Cardiac muscle cell (in vitro differentiated cells and primary cell): Measurements from ENCODE around the gene KDM4C. TPM values are rescaled to one million over a fixed set of nuclear protein-coding genes. Genes with fewer than 3 reads are reported as not detected.

ENCODE experiments used
- DNase-seq, 2 donors: peaks; one replicate each; pipeline versions ENCODE4 v3.0.0 to v3.0.0-alpha.2; 2010 to 2017; ENCODE audit warnings: low read depth in 1 of 2, low spot score in 1 of 2
- H3K27ac ChIP-seq: fragments of 200-600 bp; sonication (generic); 2 replicates; pipeline ENCODE4 v1.5.1; 2016
- H3K27me3 ChIP-seq: fragments of 200-600 bp; sonication (generic); 2 replicates; pipeline ENCODE4 v1.6.0; 2016; ENCODE audit warnings: control low read depth
- H3K36me3 ChIP-seq: fragments of 200-600 bp; sonication (generic); 2 replicates; pipeline ENCODE4 v1.5.1; 2016; ENCODE audit warnings: control low read depth
- H3K4me1 ChIP-seq: fragments of 200-600 bp; sonication (generic); 2 replicates; pipeline ENCODE4 v1.8.1; 2017; ENCODE audit warnings: low read depth, mild to moderate bottlenecking, mixed run types
- H3K4me3 ChIP-seq: fragments of 200-600 bp; sonication (generic); 2 replicates; pipeline ENCODE4 v1.5.1; 2016; ENCODE audit warnings: mild to moderate bottlenecking
- H3K9me3 ChIP-seq: fragments of 200-600 bp; sonication (generic); 2 replicates; pipeline ENCODE4 v1.5.1; 2017; ENCODE audit warnings: low read depth, mild to moderate bottlenecking, control low read depth
- polyA plus RNA-seq: library from polyadenylated mRNA; unstranded; fragments of >200 nt; fragmentation: Nextera tagmentation; extraction: Ambion mirVana; gene quantifications from 2 replicates; pipeline ENCODE4 v1.2.1, GENCODE V29; 2016
- total RNA-seq: library from RNA; depleted of rRNA; stranded (reverse); fragments of >200 nt; gene quantifications from 2 replicates; pipeline ENCODE4 v1.2.3, GENCODE V29; 2016
- TF ChIP-seq, protein P1 (sequence below): IDR thresholded peaks from 2 replicates; pipeline ENCODE4 v1.5.1; 2012; ENCODE audit warnings: low read depth, mild to moderate bottlenecking, low read length

Gene KDM4C
- total and polyA plus RNA-seq, 2 experiments from 2014 or later: 15.1 to 32.0 TPM

DNA sequence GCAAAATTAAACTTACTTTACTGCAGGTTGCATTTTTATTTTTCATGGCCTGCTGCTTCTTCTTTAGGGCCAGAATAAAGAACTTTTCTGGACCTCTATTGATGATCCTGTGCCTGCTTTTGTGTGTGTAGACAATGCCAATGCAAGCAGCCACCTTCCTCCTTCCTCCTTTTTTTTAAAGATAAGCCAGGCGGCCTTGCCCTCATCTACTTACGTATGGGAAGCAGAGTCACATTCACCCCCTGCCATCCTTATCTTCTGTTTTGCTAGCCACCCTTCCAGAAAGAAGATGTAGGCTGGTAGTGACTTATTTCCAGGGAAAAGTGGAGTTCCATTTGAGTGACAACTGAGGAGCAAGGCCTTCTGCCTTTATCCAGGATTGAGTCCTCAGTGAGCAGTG is 122.9 kb downstream of the KDM4C start:
- no peaks in the 10 kb centered on the region for H3K4me1 ChIP-seq
- no peaks in the 10 kb centered on the region for H3K27me3 ChIP-seq
- H3K27ac ChIP-seq: no peak overlapping the region
- no peaks in the 10 kb centered on the region for H3K36me3 ChIP-seq
- TF ChIP-seq, protein P1, sequence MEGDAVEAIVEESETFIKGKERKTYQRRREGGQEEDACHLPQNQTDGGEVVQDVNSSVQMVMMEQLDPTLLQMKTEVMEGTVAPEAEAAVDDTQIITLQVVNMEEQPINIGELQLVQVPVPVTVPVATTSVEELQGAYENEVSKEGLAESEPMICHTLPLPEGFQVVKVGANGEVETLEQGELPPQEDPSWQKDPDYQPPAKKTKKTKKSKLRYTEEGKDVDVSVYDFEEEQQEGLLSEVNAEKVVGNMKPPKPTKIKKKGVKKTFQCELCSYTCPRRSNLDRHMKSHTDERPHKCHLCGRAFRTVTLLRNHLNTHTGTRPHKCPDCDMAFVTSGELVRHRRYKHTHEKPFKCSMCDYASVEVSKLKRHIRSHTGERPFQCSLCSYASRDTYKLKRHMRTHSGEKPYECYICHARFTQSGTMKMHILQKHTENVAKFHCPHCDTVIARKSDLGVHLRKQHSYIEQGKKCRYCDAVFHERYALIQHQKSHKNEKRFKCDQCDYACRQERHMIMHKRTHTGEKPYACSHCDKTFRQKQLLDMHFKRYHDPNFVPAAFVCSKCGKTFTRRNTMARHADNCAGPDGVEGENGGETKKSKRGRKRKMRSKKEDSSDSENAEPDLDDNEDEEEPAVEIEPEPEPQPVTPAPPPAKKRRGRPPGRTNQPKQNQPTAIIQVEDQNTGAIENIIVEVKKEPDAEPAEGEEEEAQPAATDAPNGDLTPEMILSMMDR: no peak
- no peak overlapping the region for H3K4me3 ChIP-seq
- no peak for DNase-seq
- H3K9me3 ChIP-seq: no peaks in the 10 kb centered on the region

GRCh38 chr9:6884101-6884500 is 126.3 kb downstream of the KDM4C start:
- TF ChIP-seq, protein P1: no peak
- no peaks in the 10 kb centered on the region for H3K9me3 ChIP-seq
- H3K4me1 ChIP-seq: no peaks in the 10 kb centered on the region
- H3K4me3 ChIP-seq: no peak overlapping the region
- no peaks in the 10 kb centered on the region for H3K27me3 ChIP-seq
- H3K36me3 ChIP-seq: no peaks in the 10 kb centered on the region
- no peak overlapping the region for H3K27ac ChIP-seq
- no peak for DNase-seq

- no peaks in the 10 kb centered on the region for H3K27me3 ChIP-seq
- TF ChIP-seq, protein P1: no peak
- H3K27ac ChIP-seq: no peak overlapping the region
- H3K9me3 ChIP-seq: no peaks in the 10 kb centered on the region
- H3K4me3 ChIP-seq: no peak overlapping the region
- DNase-seq: no peak
- no peaks in the 10 kb centered on the region for H3K36me3 ChIP-seq
- H3K4me1 ChIP-seq: no peaks in the 10 kb centered on the region
Measured at GRCh38 chr9:6884990-6885389, 127.2 kb downstream of the KDM4C start.

- no peaks in the 10 kb centered on the region for H3K9me3 ChIP-seq
- no peak overlapping the region for H3K27ac ChIP-seq
- H3K4me1 ChIP-seq: no peaks in the 10 kb centered on the region
- no peak for DNase-seq
- no peaks in the 10 kb centered on the region for H3K27me3 ChIP-seq
- TF ChIP-seq, protein P1: no peak
- H3K4me3 ChIP-seq: no peak overlapping the region
- H3K36me3 ChIP-seq: no peaks in the 10 kb centered on the region
Measured at GRCh38 chr9:6887051-6887450, 129.3 kb downstream of the KDM4C start.

GRCh38 chr9:6889868-6890267 is 132.1 kb downstream of the KDM4C start:
- Histone ChIP-seq H3K36me3 (peaks cover 4% of the 10 kb centered on the region), H3K4me1 (no peaks in the 10 kb centered on the region), H3K27me3 (no peaks in the 10 kb centered on the region), H3K9me3 (no peaks in the 10 kb centered on the region), H3K27ac (no peak overlapping the region), H3K4me3 (no peak overlapping the region)
- no peak for DNase-seq
- TF ChIP-seq, protein P1: no peak
